ENCODE data around the gene ZAP70. TPM values are rescaled to one million over a fixed set of nuclear protein-coding genes. Genes with fewer than 3 reads are reported as not detected.

Gene ZAP70
- total RNA-seq, 3 donors from 2014 or later: 3.5 to 7.5 (median 5.4) TPM

DNA sequence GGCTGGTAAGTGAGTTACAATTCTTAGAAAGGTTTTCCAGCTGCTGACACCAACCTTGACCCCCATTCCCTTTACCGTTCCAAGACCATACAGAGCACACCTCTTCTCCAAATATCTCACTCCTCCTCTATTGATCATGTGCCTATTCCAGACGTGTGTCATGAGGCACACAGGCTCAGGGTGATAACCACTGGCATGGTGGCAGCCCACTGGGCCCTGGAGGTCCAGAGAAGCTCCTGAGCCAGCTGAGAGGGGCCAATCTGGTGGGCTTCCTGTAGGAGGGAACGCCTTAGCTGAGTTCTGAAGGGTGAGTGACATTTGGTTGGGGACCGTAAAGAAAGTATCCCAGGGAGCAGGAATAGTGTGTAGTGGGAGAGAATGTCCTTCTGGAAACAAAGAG lies 28.3 kb downstream of the ZAP70 start:
- intact Hi-C loops (cut with DNase I, micrococcal nuclease): no loop called here

DNA sequence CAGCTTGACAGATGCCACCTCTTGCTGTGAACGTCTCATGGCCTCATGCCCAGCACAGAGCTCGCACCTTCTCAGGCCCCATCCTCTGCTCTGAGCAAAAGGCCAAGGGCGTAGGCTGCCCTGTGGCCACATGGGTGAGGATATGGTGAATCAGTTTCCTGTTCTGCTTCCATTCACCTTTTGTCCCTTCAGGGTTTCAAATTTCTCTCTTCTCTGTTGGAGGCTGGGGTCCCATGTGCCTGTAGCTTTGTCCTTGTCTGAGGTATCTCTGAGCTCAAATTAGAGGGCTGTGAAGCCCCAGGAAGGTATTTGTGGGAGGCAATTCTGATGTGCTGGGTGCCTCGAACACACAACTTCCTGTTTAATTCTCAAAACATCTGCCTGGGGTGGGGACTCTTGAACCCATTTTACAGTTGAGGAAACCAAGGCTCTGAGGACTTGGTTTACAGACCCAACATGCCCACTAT lies 29.0 kb downstream of the ZAP70 start:
- intact Hi-C loops (cut with DNase I, micrococcal nuclease): no loop called here
- peak; percentile 21 for ATAC-seq
- no peak for DNase-seq
- TF ChIP-seq, protein P1, sequence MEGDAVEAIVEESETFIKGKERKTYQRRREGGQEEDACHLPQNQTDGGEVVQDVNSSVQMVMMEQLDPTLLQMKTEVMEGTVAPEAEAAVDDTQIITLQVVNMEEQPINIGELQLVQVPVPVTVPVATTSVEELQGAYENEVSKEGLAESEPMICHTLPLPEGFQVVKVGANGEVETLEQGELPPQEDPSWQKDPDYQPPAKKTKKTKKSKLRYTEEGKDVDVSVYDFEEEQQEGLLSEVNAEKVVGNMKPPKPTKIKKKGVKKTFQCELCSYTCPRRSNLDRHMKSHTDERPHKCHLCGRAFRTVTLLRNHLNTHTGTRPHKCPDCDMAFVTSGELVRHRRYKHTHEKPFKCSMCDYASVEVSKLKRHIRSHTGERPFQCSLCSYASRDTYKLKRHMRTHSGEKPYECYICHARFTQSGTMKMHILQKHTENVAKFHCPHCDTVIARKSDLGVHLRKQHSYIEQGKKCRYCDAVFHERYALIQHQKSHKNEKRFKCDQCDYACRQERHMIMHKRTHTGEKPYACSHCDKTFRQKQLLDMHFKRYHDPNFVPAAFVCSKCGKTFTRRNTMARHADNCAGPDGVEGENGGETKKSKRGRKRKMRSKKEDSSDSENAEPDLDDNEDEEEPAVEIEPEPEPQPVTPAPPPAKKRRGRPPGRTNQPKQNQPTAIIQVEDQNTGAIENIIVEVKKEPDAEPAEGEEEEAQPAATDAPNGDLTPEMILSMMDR (IDR thresholded peaks at IDR 0.05): no peak
- no peak overlapping the region for H3K4me3 ChIP-seq
- H3K36me3 ChIP-seq (ENCODE audit: low read depth): no peaks in the 10 kb centered on the region
- H3K9me3 ChIP-seq: no peaks in the 10 kb centered on the region
- H3K4me1 ChIP-seq (ENCODE audit: low read depth): no peaks in the 10 kb centered on the region

More for the DNA sequence above, 28.3 kb downstream of the ZAP70 start:
- TF ChIP-seq, protein P1 (IDR thresholded peaks at IDR 0.05): no peak
- Histone ChIP-seq H3K9me3 (no peaks in the 10 kb centered on the region), H3K4me1 (ENCODE audit: low read depth) (no peaks in the 10 kb centered on the region), H3K36me3 (ENCODE audit: low read depth) (no peaks in the 10 kb centered on the region), H3K4me3 (no peak overlapping the region)
- ATAC-seq (no peak), DNase-seq (no peak)

DNA sequence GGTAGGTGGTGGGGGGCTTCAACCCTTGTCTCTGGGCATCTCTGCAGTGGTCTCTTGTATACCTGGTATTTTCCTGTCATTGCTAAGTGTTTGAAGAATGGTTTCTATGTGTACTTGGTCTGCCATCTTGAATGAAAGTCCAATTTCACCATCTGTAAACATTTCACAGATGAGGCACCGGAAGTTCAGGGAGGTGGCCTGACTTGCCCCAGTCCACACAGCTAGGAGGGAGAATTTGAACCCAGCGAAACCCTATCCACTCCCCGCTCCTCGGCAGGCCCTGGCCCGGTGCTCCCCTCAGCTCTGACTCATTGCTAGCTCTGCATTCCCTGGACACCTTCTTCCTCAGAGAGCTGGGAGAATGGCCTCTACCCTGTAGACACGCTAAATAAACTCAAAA lies 30.5 kb downstream of the ZAP70 start:
- ATAC-seq: no peak
- DNase-seq: no peak
- Histone ChIP-seq H3K4me3 (no peak overlapping the region), H3K36me3 (ENCODE audit: low read depth) (no peaks in the 10 kb centered on the region), H3K4me1 (ENCODE audit: low read depth) (no peaks in the 10 kb centered on the region), H3K9me3 (no peaks in the 10 kb centered on the region)
- TF ChIP-seq, protein P1 (IDR thresholded peaks at IDR 0.05): no peak
- intact Hi-C loops (cut with DNase I, micrococcal nuclease): no loop called here

DNA sequence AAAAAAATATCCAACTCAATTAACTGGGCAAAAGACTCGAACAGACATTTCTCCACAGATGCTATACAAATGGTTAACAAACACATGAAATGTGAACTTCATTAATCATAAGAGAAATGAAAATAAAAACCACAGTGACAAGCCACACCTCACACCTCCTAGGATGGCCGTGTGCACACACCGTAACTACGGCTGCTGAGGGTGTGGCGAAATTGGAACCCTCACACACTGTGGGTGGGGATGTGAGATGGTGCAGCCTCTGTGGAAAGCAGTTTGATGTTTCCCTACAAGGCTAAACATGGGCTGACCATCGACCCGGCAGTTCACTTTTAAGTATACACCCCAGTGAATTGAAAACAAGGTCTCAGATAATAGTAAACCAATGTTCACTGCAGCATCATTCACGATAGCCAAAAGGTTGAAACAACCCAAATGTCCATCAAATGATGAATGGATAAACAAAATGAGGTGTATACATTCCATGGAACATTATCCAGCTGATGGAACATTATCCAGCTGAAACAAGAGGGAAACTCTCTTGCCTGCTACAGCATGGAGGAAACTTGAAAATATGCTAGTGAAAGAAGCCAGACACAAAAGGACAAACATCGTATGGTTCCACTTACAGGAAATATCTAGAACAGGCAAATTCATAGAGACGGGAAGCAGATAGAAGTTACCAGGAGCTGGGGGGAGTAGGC lies 32.2 kb downstream of the ZAP70 start:
- TF ChIP-seq, protein P1 (IDR thresholded peaks at IDR 0.05): no peak
- DNase-seq: peak in 1 of 3 donors; percentile 29
- ATAC-seq: peak; percentile 75
- intact Hi-C loops (cut with DNase I, micrococcal nuclease): no loop called here
- Histone ChIP-seq H3K36me3 (ENCODE audit: low read depth) (no peaks in the 10 kb centered on the region), H3K4me1 (ENCODE audit: low read depth) (no peaks in the 10 kb centered on the region), H3K4me3 (no peak overlapping the region), H3K9me3 (no peaks in the 10 kb centered on the region)

DNA sequence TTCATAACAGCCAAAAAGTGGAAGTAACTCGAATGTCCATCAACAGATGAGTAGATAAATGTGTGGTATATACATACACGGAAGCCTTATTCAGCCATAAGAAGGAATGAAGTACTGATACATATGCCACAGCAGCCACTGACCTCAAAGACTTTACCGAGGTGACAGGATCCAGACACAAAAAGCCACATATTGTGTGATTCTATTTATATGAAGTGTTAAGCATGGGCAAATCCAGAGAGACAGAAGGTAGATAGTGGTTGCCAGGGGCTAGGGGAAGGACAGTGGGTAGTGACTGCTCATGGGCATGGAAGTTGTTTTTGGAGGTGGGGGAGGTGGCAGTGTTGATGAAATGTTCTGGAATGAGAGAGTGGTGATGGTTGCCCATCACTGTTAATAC lies 33.9 kb downstream of the ZAP70 start:
- Histone ChIP-seq H3K36me3 (ENCODE audit: low read depth) (no peaks in the 10 kb centered on the region), H3K4me3 (no peak overlapping the region), H3K4me1 (ENCODE audit: low read depth) (no peaks in the 10 kb centered on the region), H3K9me3 (no peaks in the 10 kb centered on the region)
- intact Hi-C loops (cut with DNase I, micrococcal nuclease): no loop called here
- TF ChIP-seq, protein P1 (IDR thresholded peaks at IDR 0.05): no peak
- ATAC-seq: no peak
- DNase-seq: no peak
